GM06990 (cell line): Measurements from ENCODE around the gene TFPT.

Source experiments
- DNase-seq: peaks from one replicate; pipeline ENCODE4 v3.0.0-alpha.2; 2011; ENCODE audit not compliant: insufficient read length; ENCODE audit errors: extremely low read depth
- H3K27me3 ChIP-seq: replicated peaks from 2 replicates; pipeline ENCODE4 v1.6.0; 2011; ENCODE audit warnings: low read length; ENCODE audit not compliant: control insufficient read depth, insufficient read depth
- H3K36me3 ChIP-seq: 2 replicates; pipeline ENCODE4 v1.5.1; 2011; ENCODE audit warnings: low read length; ENCODE audit not compliant: control insufficient read depth, insufficient read depth
- H3K4me3 ChIP-seq: replicated peaks from 2 replicates; pipeline ENCODE4 v1.5.1; 2011; ENCODE audit warnings: low read depth, mild to moderate bottlenecking, control low read depth, low read length
- TF ChIP-seq, protein P1 (sequence below): IDR thresholded peaks from 2 replicates; pipeline ENCODE4 v1.5.1; 2011; ENCODE audit warnings: low read length, control low read depth, mild to moderate bottlenecking, inconsistent platforms; ENCODE audit not compliant: insufficient read depth, poor library complexity, severe bottlenecking

The TFPT gene

DNA sequence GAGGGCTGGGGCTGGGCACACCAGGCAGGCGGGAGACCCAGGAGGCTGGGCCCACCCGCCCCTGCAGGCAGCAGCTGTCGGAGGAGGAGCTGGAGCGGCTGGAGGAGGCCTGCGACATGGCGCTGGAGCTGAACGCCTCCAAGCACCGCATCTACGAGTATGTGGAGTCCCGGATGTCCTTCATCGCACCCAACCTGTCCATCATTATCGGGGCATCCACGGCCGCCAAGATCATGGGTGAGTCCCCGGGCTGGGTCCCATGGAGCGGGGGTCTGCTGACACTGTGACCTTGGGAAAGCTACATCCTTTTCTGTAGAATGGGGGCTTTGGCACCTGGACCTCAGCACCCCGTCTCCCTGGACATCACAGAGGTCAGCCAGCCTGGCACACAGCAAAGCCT lies 8.2 kb upstream of the TFPT start:
- H3K27me3 ChIP-seq = no peaks in the 10 kb centered on the region
- H3K36me3 ChIP-seq = peaks cover 37% of the 10 kb centered on the region
- DNase-seq = no peak
- no peak overlapping the region for H3K4me3 ChIP-seq
- TF ChIP-seq, protein P1, sequence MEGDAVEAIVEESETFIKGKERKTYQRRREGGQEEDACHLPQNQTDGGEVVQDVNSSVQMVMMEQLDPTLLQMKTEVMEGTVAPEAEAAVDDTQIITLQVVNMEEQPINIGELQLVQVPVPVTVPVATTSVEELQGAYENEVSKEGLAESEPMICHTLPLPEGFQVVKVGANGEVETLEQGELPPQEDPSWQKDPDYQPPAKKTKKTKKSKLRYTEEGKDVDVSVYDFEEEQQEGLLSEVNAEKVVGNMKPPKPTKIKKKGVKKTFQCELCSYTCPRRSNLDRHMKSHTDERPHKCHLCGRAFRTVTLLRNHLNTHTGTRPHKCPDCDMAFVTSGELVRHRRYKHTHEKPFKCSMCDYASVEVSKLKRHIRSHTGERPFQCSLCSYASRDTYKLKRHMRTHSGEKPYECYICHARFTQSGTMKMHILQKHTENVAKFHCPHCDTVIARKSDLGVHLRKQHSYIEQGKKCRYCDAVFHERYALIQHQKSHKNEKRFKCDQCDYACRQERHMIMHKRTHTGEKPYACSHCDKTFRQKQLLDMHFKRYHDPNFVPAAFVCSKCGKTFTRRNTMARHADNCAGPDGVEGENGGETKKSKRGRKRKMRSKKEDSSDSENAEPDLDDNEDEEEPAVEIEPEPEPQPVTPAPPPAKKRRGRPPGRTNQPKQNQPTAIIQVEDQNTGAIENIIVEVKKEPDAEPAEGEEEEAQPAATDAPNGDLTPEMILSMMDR = no peak

DNA sequence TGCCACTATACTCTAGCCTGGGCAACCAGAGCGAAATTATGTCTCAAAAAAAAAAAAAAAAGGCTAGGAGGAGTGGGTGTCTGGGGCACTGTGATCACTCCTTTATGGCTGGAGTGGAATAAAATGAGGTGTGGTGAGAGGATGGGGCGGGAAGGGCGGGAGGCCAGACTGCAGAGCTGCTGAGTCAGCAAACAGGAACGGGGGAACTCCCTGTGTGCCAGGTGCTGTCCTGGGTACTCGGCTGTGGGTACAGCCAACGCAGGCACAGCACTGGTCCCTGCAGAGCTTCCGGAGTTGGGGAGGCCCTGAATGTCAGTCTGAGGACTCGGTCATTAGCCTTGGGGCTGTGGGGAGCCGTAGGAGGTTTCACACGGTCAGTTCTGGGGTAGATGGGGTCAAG lies 5.8 kb upstream of the TFPT start:
- Histone ChIP-seq H3K4me3 (no peak overlapping the region), H3K27me3 (no peaks in the 10 kb centered on the region), H3K36me3 (peaks cover 37% of the 10 kb centered on the region)
- no peak for DNase-seq
- TF ChIP-seq, protein P1 = no peak

DNA sequence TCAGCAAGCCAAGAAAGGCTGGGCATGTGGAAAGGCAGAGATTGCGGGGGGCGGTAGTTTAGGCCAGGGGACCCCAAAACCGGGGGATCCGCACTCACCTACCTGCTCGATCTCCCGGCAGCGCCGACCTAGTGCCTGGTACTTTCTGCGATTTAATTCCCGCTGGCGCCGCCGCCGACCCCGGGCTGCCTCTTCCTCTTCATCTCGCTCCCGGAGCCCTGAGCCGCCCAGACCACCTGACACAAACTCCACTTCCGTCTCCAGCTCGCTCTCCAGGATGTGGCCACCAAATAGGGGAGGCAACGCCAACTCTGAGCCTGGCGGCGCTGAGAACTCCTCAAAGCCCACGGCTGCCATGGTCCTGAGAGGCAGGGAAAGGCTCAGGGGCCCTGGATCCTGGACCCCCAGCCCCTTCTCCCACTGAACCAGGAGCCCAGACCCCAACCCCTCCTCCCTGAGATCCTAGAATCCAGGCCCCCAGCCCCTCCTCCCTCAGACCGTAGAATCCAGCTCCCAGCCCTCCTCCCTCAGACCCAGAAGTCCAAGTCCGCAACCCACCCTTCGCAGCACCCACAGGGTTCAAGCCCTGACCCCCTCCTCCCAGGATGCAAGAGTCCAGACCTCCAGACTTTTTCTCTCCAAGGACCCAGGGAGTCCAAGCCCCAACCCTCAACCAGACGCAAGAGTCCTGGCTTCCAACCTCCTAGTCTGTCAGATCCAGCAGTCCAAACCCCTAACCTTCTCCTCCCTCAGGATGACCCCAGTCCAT lies 933 bp downstream of the TFPT start:
- TF ChIP-seq, protein P1 = no peak

DNA sequence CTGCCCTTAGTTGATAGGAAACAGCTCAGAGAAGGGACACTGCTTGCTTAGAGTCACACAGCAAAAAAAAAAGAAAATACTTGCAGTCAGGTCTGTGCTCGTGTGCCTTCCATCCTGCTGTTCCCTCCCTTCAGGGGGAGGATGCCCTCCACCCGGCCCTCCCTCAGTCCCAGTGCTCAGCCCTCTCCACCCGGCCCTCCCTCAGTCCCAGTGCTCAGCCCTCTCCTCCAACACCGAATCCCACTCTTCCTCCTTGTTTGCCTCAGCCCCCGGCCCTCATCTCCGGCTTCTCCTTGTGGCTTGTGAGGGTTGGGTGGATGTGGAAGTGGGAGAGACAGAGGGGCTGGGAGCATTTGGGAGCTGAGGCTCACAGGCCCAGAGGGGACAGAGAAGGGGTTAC lies 5.8 kb downstream of the TFPT start:
- no peak overlapping the region for H3K4me3 ChIP-seq
- peaks cover 30% of the 10 kb centered on the region for H3K36me3 ChIP-seq
- TF ChIP-seq, protein P1 = no peak
- DNase-seq = no peak
- no peaks in the 10 kb centered on the region for H3K27me3 ChIP-seq

More for the DNA sequence above, 933 bp downstream of the TFPT start:
- peak overlapping the region; percentile 73 for H3K4me3 ChIP-seq
- H3K36me3 ChIP-seq = peaks cover 13% of the 10 kb centered on the region
- H3K27me3 ChIP-seq = no peaks in the 10 kb centered on the region
- DNase-seq = no peak

DNA sequence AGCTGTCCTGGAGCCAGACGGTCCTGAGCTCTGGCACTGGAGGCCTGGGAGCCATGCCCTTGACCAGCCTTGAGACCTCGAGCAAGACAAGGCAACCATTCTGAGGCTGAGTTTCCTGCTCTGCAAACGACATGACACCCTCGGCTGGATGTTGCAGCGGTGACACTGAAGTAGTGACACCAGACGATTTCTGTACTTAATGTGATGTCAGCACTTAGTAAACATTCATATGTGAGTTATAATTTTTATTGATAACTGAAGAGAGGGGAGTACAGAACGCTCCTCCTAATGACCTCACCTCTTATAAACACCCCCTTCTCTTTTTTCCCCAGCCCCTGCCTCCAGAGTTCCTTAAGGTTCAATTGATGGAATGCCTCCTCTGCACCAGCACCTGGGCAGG lies 7.0 kb downstream of the TFPT start:
- H3K27me3 ChIP-seq = no peaks in the 10 kb centered on the region
- no peak for DNase-seq
- TF ChIP-seq, protein P1 = no peak
- no peak overlapping the region for H3K4me3 ChIP-seq
- peaks cover 30% of the 10 kb centered on the region for H3K36me3 ChIP-seq

DNA sequence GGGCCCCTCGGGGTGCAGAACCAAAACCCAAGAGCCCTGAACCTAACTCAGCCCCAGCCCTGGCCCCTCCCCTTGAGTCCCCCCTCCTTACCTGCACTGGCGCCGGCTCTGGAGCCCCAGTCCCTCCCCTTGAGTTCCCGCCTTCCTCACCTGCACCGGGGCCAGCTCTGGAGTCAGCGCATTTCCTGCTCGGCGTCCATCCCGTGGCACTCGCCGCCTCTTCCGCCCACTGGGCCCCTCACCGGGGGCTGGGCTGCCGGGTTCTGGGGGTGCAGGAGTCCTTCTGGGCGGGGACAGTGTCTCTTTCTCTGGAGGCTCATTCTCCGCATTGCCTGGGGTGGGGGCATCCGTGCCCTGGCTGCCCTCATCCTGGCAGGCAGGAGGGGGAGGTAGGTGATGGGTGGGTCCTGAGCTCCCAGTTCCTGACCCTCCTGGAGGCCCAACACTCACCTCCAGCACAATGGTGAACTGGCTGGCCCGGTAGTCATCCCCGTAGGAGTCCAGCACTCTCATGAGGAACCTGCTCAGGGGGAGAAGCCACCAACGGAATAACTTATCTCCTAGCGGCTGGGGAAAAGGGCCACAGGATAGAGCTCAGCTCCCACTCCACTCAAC lies 7.5 kb downstream of the TFPT start:
- Histone ChIP-seq H3K27me3 (no peaks in the 10 kb centered on the region), H3K4me3 (no peak overlapping the region), H3K36me3 (peaks cover 27% of the 10 kb centered on the region)
- no peak for DNase-seq
- TF ChIP-seq, protein P1 = no peak
